Measurements from ENCODE around the gene VEGFA. TPM values are rescaled to one million over a fixed set of nuclear protein-coding genes. Genes with fewer than 3 reads are reported as not detected.

The VEGFA gene
- total RNA-seq, 1 donor from 2014 or later: 236 TPM

DNA sequence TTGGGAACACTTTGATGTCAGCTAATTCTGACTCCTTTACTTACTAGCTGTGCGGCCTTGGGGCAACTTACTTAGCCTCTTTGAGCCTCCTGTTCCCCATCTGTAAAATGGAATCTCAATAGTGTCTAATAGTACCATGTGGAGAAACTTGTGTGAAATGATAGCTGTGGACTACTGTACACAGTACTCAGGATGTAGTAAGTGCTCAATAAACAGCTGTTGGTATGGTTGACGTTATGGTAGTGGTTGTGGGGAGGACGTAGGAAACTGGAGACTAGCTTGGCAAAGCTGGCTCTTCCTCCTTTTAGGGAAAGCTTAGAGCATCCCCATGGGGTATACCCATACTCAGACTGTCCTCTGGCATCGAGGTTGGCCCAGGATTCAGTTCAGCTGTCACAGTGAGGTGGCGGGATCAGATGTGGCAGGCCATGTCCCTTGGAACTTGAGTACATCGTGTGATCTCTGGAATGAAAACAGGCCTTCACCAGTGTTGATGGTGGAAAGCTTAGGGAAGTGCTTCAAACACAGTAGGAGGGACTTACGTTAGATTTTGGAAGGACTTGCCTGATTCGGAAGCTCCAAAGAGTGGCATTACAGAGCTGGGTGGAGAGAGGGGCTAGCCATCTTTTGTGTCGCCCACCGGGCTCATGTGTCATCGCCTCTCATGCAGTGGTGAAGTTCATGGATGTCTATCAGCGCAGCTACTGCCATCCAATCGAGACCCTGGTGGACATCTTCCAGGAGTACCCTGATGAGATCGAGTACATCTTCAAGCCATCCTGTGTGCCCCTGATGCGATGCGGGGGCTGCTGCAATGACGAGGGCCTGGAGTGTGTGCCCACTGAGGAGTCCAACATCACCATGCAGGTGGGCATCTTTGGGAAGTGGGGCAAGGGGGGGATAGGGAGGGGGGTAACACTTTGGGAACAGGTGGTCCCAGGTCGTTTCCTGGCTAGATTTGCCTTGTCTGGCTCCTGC lies 7.1 kb downstream of the VEGFA start:
- H3K4me3 ChIP-seq (ENCODE audit: low read depth, low read length): no peak overlapping the region
- TF ChIP-seq, protein P1, sequence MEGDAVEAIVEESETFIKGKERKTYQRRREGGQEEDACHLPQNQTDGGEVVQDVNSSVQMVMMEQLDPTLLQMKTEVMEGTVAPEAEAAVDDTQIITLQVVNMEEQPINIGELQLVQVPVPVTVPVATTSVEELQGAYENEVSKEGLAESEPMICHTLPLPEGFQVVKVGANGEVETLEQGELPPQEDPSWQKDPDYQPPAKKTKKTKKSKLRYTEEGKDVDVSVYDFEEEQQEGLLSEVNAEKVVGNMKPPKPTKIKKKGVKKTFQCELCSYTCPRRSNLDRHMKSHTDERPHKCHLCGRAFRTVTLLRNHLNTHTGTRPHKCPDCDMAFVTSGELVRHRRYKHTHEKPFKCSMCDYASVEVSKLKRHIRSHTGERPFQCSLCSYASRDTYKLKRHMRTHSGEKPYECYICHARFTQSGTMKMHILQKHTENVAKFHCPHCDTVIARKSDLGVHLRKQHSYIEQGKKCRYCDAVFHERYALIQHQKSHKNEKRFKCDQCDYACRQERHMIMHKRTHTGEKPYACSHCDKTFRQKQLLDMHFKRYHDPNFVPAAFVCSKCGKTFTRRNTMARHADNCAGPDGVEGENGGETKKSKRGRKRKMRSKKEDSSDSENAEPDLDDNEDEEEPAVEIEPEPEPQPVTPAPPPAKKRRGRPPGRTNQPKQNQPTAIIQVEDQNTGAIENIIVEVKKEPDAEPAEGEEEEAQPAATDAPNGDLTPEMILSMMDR (IDR thresholded peaks at IDR 0.05; ENCODE audit: insufficient read depth, low read length, poor library complexity, severe bottlenecking): no peak
- no peaks in the 10 kb centered on the region for H3K27me3 ChIP-seq (ENCODE audit: control insufficient read depth, insufficient read depth, low read length)
- H3K36me3 ChIP-seq (ENCODE audit: control insufficient read depth, insufficient read depth, low read length): peaks cover 1% of the 10 kb centered on the region
- DNase-seq (ENCODE audit: low read depth): no peak

DNA sequence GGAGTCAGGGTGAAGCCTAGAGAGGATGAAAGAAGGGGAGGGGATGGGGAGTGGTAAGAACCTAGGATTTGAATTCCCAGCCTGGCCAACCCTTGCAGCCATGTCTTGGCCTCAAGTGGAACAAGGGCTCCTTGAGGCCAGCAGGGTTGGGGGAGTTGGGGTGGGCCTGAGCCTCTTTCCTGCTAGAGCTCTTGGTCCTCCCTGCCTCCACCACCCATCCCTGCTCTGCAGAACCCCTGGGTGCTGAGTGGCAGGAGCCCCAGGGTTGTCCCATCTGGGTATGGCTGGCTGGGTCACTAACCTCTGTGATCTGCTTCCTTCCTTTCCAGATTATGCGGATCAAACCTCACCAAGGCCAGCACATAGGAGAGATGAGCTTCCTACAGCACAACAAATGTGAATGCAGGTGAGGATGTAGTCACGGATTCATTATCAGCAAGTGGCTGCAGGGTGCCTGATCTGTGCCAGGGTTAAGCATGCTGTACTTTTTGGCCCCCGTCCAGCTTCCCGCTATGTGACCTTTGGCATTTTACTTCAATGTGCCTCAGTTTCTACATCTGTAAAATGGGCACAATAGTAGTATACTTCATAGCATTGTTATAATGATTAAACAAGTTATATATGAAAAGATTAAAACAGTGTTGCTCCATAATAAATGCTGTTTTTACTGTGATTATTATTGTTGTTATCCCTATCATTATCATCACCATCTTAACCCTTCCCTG lies 8.3 kb downstream of the VEGFA start:
- TF ChIP-seq, protein P1 (IDR thresholded peaks at IDR 0.05; ENCODE audit: insufficient read depth, low read length, poor library complexity, severe bottlenecking): no peak
- Histone ChIP-seq H3K36me3 (ENCODE audit: control insufficient read depth, insufficient read depth, low read length) (peaks cover 1% of the 10 kb centered on the region), H3K4me3 (ENCODE audit: low read depth, low read length) (no peak overlapping the region), H3K27me3 (ENCODE audit: control insufficient read depth, insufficient read depth, low read length) (no peaks in the 10 kb centered on the region)
- DNase-seq (ENCODE audit: low read depth): no peak

DNA sequence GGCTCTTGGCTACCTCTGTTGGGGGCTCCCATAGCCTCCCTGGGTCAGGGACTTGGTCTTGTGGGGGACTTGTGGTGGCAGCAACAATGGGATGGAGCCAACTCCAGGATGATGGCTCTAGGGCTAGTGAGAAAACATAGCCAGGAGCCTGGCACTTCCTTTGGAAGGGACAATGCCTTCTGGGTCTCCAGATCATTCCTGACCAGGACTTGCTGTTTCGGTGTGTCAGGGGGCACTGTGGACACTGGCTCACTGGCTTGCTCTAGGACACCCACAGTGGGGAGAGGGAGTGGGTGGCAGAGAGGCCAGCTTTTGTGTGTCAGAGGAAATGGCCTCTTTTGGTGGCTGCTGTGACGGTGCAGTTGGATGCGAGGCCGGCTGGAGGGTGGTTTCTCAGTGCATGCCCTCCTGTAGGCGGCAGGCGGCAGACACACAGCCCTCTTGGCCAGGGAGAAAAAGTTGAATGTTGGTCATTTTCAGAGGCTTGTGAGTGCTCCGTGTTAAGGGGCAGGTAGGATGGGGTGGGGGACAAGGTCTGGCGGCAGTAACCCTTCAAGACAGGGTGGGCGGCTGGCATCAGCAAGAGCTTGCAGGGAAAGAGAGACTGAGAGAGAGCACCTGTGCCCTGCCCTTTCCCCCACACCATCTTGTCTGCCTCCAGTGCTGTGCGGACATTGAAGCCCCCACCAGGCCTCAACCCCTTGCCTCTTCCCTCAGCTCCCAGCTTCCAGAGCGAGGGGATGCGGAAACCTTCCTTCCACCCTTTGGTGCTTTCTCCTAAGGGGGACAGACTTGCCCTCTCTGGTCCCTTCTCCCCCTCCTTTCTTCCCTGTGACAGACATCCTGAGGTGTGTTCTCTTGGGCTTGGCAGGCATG lies 9.2 kb downstream of the VEGFA start:
- Histone ChIP-seq H3K27me3 (ENCODE audit: control insufficient read depth, insufficient read depth, low read length) (no peaks in the 10 kb centered on the region), H3K36me3 (ENCODE audit: control insufficient read depth, insufficient read depth, low read length) (peaks cover 4% of the 10 kb centered on the region), H3K4me3 (ENCODE audit: low read depth, low read length) (no peak overlapping the region)
- TF ChIP-seq, protein P1 (IDR thresholded peaks at IDR 0.05; ENCODE audit: insufficient read depth, low read length, poor library complexity, severe bottlenecking): no peak
- DNase-seq (ENCODE audit: low read depth): no peak

DNA sequence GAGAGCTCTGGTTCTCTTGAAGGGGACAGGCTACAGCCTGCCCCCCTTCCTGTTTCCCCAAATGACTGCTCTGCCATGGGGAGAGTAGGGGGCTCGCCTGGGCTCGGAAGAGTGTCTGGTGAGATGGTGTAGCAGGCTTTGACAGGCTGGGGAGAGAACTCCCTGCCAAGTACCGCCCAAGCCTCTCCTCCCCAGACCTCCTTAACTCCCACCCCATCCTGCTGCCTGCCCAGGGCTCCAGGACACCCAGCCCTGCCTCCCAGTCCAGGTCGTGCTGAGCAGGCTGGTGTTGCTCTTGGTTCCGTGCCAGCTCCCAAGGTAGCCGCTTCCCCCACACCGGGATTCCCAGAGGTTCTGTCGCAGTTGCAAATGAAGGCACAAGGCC lies 9.8 kb downstream of the VEGFA start:
- no peak for DNase-seq (ENCODE audit: low read depth)
- Histone ChIP-seq H3K4me3 (ENCODE audit: low read depth, low read length) (no peak overlapping the region), H3K36me3 (ENCODE audit: control insufficient read depth, insufficient read depth, low read length) (peaks cover 4% of the 10 kb centered on the region), H3K27me3 (ENCODE audit: control insufficient read depth, insufficient read depth, low read length) (no peaks in the 10 kb centered on the region)
- TF ChIP-seq, protein P1 (IDR thresholded peaks at IDR 0.05; ENCODE audit: insufficient read depth, low read length, poor library complexity, severe bottlenecking): no peak

DNA sequence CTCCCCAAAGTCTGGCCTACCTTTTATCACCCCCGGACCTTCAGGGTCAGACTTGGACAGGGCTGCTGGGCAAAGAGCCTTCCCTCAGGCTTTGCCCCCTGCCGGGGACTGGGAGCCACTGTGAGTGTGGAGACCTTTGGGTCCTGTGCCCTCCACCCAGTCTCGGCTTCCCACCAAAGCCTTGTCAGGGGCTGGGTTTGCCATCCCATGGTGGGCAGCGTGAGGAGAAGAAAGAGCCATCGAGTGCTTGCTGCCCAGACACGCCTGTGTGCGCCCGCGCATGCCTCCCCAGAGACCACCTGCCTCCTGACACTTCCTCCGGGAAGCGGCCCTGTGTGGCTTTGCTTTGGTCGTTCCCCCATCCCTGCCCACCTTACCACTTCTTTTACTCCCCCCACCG lies 10.3 kb downstream of the VEGFA start:
- Histone ChIP-seq H3K27me3 (ENCODE audit: control insufficient read depth, insufficient read depth, low read length) (no peaks in the 10 kb centered on the region), H3K4me3 (ENCODE audit: low read depth, low read length) (no peak overlapping the region), H3K36me3 (ENCODE audit: control insufficient read depth, insufficient read depth, low read length) (peaks cover 5% of the 10 kb centered on the region)
- TF ChIP-seq, protein P1 (IDR thresholded peaks at IDR 0.05; ENCODE audit: insufficient read depth, low read length, poor library complexity, severe bottlenecking): no peak
- DNase-seq (ENCODE audit: low read depth): no peak
